M059J (cell line): ENCODE measurements around the gene PRPH2. TPM values are rescaled to one million over a fixed set of nuclear protein-coding genes. Genes with fewer than 3 reads are reported as not detected.
"Not testable (repeated sequence)": the region's sequence is repeated elsewhere in the genome, so short reads cannot be mapped to it uniquely, and the experiment has no call there.

Experiments used
- DNase-seq: peaks from one replicate; pipeline ENCODE4 v3.0.0-alpha.2; 2012; ENCODE audit warnings: low read depth
- total RNA-seq: library from RNA; depleted of rRNA; stranded (reverse); fragments of >200 nt; shearing (Covaris generic); gene quantifications from 2 replicates; pipeline ENCODE4 v1.2.3, GENCODE V29; 2014

PRPH2 gene
- total RNA-seq, 1 experiment from 2014 or later = not detected

DNA sequence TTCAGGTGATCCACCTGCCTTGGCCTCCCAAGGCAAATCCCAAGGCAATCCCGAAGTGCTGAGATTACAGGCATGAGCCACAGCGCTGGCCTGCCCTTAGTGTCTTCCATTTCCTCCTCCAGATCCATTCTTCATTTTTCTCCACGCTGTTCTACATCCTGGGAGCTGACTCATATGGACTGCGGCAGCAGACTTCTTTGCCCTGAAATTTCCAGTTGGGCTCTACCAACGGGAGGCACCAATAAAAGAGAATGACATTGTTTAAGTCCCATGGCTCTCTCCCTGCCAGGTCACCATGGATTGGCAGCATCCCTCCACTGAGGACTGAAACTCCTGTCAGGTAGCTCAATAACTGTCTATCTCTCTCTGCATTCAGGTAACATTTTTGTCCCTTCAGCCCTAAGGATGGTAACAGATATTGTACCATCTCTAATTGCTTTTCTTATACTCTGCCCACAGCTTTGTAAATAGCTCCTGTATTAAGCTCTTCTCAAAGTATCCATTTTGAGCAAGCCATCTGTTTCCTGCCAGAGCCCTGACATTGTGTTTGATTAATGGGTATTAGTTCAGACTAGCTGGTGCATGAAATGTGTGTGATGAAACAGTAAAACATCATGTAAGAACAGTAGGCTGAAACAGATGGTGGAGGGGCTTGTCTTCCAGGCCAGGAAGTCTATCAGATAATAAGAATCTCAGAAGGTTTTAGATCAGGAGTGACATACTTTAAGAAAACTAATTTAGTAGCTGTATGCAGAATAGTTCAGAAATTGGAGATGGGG, 19.9 kb upstream of the PRPH2 start:
- DNase-seq = peak; percentile 75

DNA sequence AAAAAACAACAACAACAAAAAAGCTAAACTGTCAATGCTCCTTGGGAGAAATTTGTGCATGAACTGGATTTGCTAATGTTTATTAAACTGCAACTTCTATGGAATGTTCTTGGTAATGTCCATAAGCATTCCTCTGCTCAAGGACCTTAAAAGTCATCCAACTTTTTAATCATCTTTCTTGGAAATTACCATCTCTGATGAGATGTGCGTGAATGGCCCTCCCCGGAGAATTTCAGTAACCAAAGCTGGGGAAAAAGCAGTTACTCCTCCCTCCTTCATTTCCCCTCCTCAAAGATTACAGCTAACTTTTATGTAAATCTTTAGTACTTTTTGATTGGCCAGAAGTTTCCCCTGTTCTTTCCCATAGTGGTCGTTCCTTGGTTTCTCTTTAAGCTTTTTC, 18.3 kb upstream of the PRPH2 start:
- no peak for DNase-seq

DNA sequence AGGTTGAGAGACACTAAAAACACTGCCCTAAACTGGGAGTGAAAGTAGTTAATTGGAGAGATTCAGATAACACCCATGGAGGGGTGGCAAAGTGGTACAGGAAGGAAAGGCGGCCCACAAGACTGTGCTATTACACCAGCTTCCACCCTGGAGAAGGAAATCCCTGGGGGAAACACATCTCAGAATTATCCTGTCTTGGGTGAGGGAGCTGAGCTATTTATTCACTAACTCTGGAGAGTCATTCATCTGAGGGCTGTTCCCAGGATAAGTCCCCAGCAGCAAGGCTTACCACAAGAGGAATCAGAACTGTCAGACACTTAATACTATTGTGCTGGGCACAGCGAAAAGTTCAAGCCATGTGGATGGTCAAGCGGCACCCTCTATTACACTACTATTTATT, 13.6 kb upstream of the PRPH2 start:
- DNase-seq = no peak

DNA sequence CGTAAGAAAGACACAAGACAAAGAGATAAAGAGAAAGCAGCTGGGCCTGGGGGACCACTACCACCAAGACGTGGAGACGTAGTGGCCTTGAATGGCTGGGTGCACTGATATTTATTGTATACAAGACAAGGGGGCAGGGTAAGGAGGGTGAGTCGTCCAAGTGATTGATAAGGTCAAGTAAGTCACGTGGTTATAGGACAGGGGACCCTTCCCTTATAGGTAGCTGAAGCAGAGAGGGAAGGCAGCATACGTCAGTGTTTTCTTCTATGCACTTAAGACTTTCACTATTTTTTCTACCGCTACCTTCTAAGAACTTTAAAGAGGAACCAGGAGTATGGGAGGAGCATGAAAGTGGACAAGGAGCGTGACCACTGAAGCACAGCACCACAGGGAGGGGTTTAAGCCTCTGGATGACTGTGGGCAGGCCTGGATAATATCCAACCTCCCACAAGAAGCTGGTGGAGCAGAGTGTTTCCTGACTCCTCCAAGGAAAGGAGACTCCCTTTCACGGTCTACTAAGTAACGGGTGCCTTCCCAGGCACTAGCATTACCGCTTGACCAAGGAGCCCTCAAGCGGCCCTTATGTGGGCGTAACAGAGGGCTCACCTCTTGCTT, 11.6 kb upstream of the PRPH2 start:
- not testable (repeated sequence) for DNase-seq

DNA sequence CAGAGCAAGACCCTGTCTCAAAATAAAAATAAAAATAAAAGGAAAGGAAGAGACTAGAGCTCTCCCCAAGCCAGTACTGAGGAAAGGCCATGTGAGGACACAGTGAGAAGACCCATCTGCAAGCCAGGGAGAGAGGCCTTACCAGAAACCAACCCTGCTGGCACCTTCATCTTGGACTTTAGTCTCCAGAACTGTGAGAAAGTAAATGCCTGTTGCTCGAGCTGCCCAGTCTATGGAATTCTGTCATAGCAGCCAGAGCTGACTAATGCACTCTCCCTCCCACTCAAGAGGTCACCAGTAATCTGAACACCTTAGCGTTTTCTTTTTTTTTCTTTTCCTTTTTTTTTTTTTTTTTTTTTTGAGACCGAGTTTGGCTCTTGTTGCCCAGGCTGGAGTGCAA, 7.3 kb upstream of the PRPH2 start:
- peak; percentile 61 for DNase-seq

DNA sequence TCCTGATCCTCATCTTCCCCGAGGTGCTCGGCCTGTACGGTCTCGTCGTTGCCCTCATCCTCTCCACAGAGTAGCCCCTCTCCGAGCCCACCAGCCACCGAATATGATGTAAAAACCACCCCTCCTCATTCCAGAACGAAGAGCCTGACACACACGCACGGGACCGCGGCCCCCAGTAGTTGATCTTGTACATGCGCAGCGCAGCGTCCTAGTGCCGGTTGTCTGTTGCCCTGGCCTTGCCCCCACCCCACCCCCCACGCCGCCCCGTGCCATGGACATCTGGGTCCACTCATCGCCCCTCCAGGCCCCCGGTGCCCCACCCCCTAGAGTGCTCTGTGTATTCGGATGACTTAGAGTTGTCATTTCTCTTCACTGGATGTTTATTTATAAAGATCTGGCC, 5.2 kb upstream of the PRPH2 start:
- no peak for DNase-seq

DNA sequence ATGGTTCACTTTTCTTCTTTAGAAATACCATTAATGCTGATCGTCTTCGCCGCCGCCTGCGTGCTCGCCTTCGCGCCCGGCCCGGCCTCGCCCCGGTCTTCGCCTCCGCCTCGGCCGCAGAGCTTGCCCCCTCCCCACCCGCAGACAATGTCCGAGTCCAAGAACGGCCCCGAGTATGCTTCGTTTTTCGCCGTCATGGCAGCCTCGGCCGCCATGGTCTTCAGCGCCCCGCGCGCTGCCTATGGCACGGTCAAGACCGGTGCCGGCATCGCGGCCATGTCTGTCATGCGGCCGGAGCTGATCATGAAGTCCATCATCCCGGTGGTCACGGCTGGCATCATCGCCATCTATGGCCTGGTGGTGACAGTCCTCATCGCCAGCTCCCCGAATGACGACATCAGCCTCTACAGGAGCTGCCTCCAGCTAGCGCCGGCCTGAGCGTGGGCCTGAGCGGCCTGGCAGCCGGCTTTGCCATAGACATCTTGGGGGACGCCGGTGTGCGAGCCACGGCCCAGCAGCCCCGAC, 4.8 kb upstream of the PRPH2 start:
- no peak for DNase-seq

DNA sequence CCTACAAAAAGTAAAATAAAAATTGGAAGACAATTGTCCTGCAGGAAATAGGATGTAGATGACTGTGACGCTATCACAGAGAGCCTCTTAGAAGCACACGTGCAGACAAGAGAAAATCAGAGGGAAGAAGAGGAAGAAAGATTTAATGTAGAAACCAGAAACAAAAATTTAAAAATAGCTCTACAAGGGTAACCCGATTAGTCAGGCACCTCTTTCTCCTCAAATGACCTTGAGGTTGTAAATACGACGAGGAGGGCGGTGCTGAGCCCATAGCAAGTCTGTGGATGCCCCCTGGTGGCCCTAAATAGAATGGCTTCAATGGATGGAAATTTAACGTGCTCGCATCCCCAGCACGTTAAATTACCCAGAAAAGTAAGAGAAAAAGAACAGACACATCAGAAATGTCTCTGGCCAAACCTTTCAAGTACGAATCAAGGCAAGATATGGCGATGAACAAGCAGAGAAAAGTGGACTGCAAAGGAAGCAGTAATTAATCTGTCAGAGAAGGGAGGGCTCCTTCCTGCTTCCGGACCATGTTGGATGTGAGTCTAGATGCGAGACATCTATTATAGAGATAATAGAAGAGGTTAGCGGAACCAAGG, 4.2 kb upstream of the PRPH2 start:
- DNase-seq = peak; percentile 85

DNA sequence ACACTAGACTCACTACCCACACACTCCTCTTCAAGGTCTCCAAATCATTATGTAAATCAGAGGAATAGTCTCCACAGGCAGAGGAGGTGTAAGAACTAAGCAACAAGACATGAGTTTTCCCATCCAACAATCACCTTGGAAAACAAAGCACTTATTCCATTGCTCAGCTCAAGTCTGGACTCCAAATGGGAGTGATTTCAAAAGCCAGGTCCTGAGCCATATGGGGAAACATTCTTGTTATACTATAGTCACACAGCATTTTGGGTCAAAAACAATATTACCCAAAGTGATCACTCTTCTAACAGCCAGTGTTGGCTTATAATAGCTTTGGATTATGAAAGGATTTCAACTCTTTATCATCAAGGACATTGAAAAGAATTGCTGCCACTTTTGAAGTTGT, 3.6 kb upstream of the PRPH2 start:
- no peak for DNase-seq

DNA sequence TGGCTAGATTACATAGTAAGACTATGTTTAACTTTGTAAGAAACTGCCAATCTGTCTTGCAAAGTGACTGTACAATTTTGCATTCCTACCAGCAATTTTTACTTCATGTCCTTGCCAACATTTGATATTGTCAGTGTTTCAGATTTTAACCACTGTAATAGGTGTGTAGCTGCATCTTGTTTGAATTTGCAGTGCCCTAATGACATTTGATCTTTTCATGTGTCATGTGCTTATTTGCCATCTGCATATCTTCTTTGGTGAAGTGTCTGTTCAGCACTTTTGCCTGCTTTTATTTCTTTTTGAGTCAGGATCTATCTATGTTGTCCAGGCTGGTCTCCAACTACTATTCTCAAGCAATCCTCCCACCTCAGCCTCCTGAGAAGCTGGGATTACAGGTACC, 2.4 kb upstream of the PRPH2 start:
- no peak for DNase-seq

DNA sequence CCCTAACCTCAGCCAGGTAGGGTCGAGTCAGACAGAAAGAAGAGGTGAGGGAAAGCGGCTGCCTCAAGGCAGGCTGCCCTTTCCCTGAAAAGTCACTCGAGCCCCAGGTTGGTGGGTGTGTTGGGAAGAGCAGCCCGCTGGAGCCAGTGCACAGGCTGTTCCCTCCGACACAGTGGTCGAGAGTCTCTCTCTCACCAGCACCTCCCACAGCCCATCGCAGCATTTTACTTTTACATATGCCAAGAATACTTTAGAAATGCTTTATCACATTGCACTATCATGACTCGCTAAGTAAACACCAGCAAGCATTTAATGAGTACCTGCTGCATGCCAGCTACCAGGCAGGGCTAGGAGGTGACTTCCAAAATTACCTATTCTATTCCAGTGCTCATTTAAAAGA, 1.7 kb downstream of the PRPH2 start:
- peak; percentile 46 for DNase-seq

DNA sequence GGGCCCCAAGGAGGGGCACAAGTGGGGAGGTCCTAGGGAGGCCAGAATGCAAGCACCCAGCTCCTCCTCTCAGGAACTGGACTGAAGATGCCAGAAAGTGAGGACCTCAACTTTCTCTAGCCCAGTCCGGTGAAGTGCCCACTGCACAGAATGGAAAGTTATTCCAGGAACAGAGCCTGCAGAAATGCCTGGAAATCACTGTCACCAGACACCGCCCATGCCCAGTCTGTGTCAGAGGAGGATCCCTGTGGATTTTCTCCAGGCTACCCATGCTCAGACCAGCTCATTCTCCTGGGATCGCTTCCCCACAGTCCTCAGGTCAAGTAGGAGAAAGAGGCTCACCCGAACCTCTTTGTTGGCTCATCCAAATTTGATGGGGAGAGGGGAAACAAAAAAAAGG, 6.5 kb downstream of the PRPH2 start:
- DNase-seq = no peak

DNA sequence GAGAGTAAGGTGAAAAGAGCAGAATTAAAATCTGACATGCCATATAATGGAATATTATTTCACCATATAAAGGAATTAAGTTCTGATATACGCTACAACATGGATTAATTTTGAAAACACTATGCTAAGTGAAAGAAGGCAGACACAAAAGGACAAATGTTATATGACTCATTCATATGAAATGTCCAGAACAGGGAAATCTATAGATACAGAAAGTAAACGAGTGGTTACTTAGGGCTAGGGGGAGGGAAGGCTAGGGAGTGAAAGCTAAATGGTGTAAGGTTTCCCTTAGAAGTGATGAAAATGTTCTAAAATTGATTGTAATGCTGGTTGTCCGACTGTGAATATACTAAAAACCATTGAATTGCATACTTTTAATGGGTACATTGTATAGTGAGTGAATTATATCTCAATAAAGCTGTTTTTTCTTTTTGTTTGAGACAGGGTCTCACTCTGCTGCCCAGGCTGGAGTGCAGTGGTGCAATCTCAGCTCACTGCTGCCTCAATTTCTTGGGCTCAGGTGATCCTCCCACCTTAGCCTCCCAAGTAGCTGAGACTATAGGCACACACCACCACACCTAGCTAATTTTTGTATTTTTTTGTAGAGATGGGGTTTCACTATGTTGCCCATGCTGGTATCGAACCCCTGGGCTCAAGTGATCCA, 8.2 kb downstream of the PRPH2 start:
- DNase-seq = peak; percentile 42

DNA sequence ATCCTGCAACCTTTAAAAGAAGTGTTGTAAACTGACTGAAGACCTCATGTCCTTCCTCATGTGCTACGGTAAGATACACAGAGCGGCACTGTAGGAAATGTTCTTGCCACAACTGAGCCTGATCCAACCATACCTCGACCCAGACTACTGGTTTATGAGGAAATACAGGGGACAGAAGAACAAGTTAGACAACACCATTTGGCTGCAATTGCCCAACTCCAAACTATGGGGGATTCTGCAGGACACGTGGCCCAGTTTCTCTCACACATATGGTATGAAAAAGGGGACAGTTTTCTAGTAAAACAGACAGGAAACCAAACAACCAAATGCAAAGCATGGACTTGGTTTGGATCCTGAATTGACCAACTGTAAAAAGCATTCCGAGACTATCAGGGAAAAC, 10.5 kb downstream of the PRPH2 start:
- no peak for DNase-seq

DNA sequence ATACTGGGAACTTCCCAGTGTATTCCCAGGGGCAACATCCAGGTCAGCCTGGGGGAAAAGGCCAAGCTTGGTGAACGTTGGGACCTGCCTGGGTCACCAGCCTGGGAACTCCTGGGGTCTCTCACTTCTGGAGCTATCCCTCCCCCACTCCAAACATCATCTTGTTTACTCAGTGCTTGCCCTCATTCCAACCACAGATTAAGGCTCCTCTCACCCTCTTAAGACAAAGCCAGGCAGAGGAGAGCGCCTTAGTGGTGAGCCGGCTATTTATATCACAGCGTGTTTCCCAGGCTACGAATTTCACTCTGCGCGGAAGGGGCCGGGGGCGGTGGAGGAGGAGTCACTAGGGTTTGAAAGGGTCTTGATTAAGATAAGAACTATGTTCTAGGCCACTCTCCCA, 12.1 kb downstream of the PRPH2 start:
- no peak for DNase-seq

DNA sequence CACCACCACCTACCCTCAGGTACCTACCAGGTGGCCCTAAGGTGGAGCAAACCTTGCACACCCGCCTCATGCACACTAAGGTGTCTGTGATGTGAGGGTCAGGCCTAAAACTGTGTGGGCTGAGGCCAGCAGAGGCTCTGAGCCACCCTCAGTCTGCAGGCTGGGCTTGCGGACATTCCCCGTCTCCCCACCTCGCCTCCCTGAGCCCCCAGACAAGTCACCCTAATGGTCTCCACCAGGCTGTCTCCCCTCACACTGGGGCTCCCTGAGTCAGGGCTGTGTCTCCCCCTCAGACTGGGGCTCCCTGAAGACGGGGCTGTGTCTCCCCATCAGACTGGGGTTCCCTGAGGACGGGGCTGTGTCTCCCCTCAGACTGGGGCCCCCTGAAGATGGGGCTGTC, 12.5 kb downstream of the PRPH2 start:
- DNase-seq = no peak

DNA sequence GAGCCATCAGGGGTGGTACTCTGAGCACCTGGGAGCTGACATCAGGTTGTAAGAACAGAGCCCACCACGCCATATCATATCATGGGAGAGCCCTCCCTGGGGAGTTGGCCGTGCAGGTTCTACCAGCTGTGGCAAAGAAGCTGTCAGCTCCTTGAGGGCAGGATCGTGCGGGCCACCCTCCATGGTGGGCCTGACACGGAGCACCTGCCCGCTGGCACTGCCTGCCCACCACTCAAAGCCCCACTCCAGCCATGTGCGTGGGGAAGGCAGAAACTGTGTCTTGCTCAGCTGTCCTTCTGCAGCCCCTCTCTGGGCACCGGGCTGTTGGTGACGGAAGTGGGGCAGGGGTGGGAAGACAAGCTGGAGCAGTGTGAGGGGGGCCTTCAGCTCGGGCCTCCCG, 14.3 kb downstream of the PRPH2 start:
- DNase-seq = no peak

DNA sequence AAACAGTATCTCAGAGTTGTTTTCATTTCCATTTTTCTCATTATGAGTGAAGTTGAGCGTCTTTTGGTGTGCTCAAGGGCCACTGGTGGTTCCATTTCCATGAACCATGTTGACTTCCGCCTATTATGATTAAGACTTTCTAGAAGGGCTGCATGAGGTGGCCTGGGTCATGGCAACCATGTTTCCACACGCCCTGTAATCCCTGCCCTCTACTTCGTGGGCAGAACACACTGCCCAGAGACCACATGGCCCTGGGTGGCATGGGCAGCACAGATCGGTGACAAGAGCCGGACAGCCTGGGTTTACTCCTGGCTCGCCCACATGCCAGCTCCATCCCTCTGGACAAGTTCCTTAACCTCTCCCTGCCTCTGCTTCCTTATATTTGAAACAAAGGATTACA, 14.8 kb downstream of the PRPH2 start:
- DNase-seq = no peak

DNA sequence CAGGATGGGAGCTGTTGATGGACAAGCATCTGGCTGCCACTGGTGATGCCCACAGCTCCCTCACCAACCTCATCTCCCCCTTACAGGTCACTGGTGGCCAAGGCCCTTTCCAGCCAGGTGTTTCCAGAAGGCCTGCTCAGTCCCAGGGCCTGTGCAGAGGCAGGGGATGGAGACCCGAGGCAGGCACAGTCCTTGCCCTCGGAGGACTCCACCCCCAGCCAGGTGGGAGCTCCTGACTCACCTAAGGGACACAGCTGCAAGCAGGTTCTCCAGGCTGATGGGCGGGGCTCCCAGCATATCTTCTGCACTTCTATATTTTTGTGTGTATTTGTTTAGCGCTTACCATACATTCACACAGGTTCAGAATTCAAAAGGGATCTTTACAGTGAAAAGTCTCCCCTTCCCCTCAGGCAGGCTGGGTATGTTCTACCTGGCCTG, 17.4 kb downstream of the PRPH2 start:
- no peak for DNase-seq

DNA sequence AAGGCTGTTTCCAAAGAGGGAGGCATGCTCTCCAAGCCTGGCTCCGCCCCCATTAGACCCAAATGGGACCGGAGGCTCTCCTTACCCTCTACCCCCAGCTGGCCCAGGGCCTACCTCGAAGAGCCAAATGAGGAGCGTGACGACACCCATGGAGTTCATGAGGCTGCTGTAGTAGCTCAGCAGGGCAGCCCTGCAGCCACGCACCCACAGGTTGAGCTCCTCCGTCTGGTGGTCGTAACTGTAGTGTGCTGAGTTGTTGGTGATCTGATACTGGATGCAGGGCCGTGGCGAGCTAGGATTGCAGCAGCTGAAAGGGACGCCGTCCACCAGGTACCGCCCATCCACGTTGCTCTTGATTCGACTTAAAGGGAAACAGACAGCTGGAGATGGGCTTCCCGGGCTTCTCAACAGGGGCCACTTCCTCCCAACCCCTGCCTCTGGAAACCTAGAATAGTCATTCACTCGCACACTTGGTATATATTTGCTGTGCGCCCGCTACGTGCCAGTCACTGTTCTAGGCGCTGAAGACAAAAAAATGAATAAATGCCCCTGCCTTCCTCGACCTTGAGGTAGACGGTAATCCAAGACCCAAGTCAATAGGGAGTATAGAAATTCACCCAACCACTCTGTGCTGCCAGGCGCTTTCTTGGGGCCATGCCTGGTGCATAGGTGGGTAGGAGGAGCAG, 18.0 kb downstream of the PRPH2 start:
- DNase-seq = no peak

DNA sequence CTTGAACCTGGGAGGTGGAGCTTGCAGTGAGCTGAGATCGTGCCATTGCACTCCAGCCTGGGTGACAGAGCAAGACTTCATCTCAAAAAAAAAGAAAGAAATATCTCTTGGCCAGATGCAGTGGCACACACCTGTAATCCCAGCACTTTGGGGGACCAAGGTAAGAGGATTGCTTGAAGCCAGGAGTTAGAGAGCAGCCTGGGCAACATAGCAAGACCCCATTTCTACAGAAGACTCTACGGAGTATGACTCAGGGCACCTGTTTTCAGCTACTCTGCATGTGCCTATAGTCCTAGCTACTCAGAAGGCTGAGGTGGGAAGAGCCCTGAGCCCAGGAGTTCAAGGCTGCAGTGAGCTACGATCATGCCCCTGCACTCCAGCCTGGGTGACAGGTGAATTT, 19.6 kb downstream of the PRPH2 start:
- not testable (repeated sequence) for DNase-seq

DNA sequence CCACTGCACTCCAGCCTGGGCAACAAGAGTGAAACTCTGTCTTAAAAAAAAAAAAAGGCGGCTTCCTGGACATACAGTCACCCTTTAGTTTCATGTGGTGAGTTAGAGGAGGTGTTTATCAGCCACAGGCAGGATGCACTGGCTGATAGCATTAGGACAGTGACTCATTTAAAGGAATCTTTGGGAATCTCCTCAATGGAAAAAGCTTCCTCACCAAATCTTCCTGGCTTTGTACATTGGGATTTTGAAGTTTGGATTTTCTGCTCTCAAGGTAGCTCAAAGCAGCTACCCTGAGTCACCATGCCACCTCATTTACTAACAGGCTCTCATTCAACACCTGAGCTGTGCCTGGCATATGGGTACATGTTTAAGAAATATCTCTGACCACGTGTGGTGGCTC, 20.2 kb downstream of the PRPH2 start:
- DNase-seq = peak; percentile 88
